Psoas muscle (tissue), 8 donors: ENCODE data around the gene HOXD4. TPM values are rescaled to one million over a fixed set of nuclear protein-coding genes. Genes with fewer than 3 reads are reported as not detected.

ENCODE experiments used
- ATAC-seq, 4 donors: fragments of 200-7000 bp; cut with Tn5 transposase; one replicate each; pipeline ENCODE4 v1.9.1; 2020; ENCODE audit warnings: moderate library complexity in 3 of 4, mild to moderate bottlenecking in 2 of 4
- DNase-seq, 2 donors: peaks; one replicate each; pipeline ENCODE4 v3.0.0-alpha.2; 2020
- H3K27ac ChIP-seq: fragments of 200-600 bp; one replicate; pipeline ENCODE4 v1.8.0; 2022
- H3K27me3 ChIP-seq, 3 donors: fragments of 200-600 bp in 1 of 3; one replicate each; pipeline versions ENCODE4 v1.6.1 to v1.8.0; 2013 to 2022; ENCODE audit warnings: low read length in 2 of 3, mild to moderate bottlenecking in 2 of 3, moderate library complexity in 1 of 3; ENCODE audit not compliant: insufficient read depth in 3 of 3
- H3K36me3 ChIP-seq, 2 donors: fragments of 200-600 bp in 1 of 2; one replicate each; pipeline versions ENCODE4 v1.6.1 to v1.8.0; 2013 to 2022; ENCODE audit warnings: low read depth in 1 of 2, mild to moderate bottlenecking in 1 of 2, moderate library complexity in 1 of 2; ENCODE audit not compliant: insufficient read depth in 1 of 2
- H3K4me1 ChIP-seq: fragments of 200-600 bp; one replicate; pipeline ENCODE4 v1.8.0; 2022
- H3K4me3 ChIP-seq: fragments of 200-600 bp; one replicate; pipeline ENCODE4 v1.8.0; 2022; ENCODE audit warnings: mild to moderate bottlenecking
- H3K9me3 ChIP-seq: fragments of 200-600 bp; one replicate; pipeline ENCODE4 v1.8.0; 2022
- WGBS, 3 donors: extraction: QIAGEN DNeasy Blood & Tissue Kit; methylation state at CpG; one replicate each; pipeline versions ENCODE4 v1.1.6 to v1.1.7; 2013; 5-methylcytosine and 5-hydroxymethylcytosine counted together
- intact Hi-C, 2 donors: fragments of 100-400 bp; cut with DNase I; formaldehyde crosslinking; loops; one replicate each; pipeline versions ENCODE4 v1.11.0 to v1.14.2; 2022
- polyA plus RNA-seq, 3 donors: library from polyadenylated mRNA; stranded (reverse); fragments of 200-250 nt; gene quantifications; one replicate each; pipeline ENCODE4 v1.2.3, GENCODE V29; 2013
- total RNA-seq, 4 donors: library from RNA; stranded (reverse); fragmentation: NEBNext Ultra II Directional in 2 of 4; extraction: Animal tissue kit (Norgen Biotek cat#: 25700) in 2 of 4; gene quantifications; one replicate each; pipeline versions ENCODE4 v1.2.1 to v1.2.4, GENCODE V29; 2021 to 2023
- TF ChIP-seq, protein P1 (sequence below): fragments of 200-600 bp; IDR thresholded peaks from one replicate; pipeline ENCODE4 v1.8.0; 2022; ENCODE audit warnings: antibody characterized with exemption
- donor health status: healthy with polysubstance abuse.
- donor health status: DM: no; HTN: no; CAD: no; lungs with moderate emphysema.
- donor health status: Bipolar disorder and iron deficiency.
- donor health status: healthy.
- donor health status: DM: yes; HTN: yes; CAD: no.
- donor health status: DM: no; HTN: no; CAD: no.
- donor health status: DM: no; HTN: no; CAD: no.
- donor health status: DM: yes; HTN: yes; CAD: no.

The HOXD4 gene
- total and polyA plus RNA-seq, 7 donors = 0.26 to 4.1 (median 1.2) TPM

DNA sequence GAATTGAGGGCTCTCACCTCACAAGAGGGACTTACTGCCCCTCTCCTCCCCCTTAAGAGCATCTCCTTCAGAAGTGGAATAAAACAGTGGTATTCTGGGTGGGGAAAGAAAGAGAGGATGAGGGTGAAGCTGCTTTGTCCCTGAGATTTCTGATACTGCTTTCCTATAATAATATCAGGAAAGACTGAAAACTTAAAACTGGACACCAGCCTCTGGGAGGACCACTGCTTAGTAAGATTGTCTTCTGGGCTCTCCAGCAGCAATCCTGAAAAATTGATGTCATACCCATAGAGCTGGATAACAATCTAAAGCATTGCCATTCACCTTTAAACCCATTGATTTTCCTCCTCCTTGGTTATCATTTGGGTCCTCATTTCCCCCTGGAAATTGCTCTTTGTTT is 4.7 kb upstream of the HOXD4 start:
- peaks cover 0 to 12% of the 10 kb centered on the region in 2 donors for H3K36me3 ChIP-seq
- TF ChIP-seq, protein P1, sequence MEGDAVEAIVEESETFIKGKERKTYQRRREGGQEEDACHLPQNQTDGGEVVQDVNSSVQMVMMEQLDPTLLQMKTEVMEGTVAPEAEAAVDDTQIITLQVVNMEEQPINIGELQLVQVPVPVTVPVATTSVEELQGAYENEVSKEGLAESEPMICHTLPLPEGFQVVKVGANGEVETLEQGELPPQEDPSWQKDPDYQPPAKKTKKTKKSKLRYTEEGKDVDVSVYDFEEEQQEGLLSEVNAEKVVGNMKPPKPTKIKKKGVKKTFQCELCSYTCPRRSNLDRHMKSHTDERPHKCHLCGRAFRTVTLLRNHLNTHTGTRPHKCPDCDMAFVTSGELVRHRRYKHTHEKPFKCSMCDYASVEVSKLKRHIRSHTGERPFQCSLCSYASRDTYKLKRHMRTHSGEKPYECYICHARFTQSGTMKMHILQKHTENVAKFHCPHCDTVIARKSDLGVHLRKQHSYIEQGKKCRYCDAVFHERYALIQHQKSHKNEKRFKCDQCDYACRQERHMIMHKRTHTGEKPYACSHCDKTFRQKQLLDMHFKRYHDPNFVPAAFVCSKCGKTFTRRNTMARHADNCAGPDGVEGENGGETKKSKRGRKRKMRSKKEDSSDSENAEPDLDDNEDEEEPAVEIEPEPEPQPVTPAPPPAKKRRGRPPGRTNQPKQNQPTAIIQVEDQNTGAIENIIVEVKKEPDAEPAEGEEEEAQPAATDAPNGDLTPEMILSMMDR = no peak
- DNase-seq (no peak), ATAC-seq (no peak)
- intact Hi-C loops = no loop called here
- no peaks in the 10 kb centered on the region for H3K27me3 ChIP-seq
- H3K4me3 ChIP-seq = no peak overlapping the region
- H3K27ac ChIP-seq = no peak overlapping the region
- H3K9me3 ChIP-seq = no peaks in the 10 kb centered on the region
- H3K4me1 ChIP-seq = peaks cover 9% of the 10 kb centered on the region

DNA sequence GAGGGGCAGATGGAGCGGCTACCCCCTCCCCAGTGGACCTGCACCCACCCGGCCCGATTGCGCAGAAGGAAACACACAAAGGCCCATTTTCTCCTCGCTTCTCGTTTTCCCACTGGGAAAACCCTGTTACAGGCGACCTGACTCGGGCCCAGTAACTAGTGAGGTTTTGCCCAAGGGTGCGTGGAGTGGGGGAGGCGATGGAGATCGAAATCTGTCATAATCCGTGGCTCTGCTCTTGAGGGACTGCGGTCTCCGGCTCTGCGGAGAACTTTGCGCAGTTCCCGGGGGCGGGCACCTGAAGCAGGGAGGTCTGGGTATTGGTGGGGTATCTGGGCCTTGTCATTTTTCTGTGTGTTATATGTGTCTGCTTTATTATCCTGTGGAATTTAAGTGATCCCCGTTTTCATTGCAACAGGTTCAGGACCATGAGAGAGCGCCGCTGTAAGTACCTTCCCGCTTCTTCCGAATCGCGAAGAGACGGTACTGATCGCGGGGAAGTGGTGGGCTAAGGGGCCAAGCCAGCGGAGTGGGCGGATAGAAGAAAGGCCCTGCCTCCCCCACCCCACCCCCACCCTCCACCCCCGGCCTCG is 4.0 kb upstream of the HOXD4 start:
- Histone ChIP-seq H3K27me3 (no peaks in the 10 kb centered on the region), H3K36me3 (peaks cover 0 to 12% of the 10 kb centered on the region in 2 donors), H3K4me1 (peaks cover 9% of the 10 kb centered on the region), H3K27ac (no peak overlapping the region), H3K4me3 (no peak overlapping the region), H3K9me3 (no peaks in the 10 kb centered on the region)
- ATAC-seq (no peak), DNase-seq (no peak)
- TF ChIP-seq, protein P1 = no peak
- intact Hi-C loops = no loop called here
- WGBS, 3 donors = 86 to 87% (median 87%) methylated on average over 31 to 32 of the region's 32 CpGs

DNA sequence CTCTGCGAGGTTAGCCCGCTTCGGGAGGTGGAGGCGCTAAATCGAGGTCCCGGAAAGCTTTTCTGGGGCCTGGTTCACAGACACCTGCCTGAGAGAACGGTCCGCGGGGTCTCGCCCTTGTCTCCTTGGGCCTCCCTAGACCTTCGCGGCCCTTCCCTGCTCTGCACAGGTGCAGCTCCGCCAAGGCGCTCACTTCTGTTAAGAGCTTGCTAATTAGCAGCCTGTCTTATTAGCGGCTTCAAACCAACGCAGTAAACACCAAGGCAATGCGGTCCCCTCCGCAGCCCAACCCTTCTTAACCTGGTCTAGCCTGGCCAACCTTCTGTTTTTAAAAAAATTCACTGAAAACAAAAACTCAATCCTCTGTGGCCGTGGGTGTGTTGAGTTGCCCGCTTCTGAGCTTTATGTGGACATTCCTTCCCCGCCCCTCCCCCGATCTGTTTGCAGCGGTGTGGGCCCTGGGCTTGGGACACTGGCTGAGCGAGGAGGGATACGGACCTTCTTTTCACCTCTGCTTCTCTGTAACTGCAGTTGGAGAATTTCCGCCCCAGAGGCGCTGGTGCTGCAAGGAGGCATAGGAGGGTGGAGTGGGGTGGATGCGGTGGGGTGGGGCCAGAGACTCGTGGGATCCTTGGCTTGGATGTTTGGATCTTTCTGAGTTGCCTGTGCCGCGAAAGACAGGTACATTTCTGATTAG is 3.4 kb upstream of the HOXD4 start:
- no peak overlapping the region for H3K27ac ChIP-seq
- intact Hi-C loops = no loop called here
- no peak for ATAC-seq
- no peaks in the 10 kb centered on the region for H3K27me3 ChIP-seq
- peaks cover 2 to 19% of the 10 kb centered on the region in 2 donors for H3K36me3 ChIP-seq
- TF ChIP-seq, protein P1 = no peak
- 83 to 86% (median 83%) methylated on average over 30 to 31 of the region's 31 CpGs for WGBS, 3 donors
- DNase-seq = peak in 1 of 2 donors; percentile 11
- no peaks in the 10 kb centered on the region for H3K9me3 ChIP-seq
- peaks cover 9% of the 10 kb centered on the region for H3K4me1 ChIP-seq
- H3K4me3 ChIP-seq = no peak overlapping the region

DNA sequence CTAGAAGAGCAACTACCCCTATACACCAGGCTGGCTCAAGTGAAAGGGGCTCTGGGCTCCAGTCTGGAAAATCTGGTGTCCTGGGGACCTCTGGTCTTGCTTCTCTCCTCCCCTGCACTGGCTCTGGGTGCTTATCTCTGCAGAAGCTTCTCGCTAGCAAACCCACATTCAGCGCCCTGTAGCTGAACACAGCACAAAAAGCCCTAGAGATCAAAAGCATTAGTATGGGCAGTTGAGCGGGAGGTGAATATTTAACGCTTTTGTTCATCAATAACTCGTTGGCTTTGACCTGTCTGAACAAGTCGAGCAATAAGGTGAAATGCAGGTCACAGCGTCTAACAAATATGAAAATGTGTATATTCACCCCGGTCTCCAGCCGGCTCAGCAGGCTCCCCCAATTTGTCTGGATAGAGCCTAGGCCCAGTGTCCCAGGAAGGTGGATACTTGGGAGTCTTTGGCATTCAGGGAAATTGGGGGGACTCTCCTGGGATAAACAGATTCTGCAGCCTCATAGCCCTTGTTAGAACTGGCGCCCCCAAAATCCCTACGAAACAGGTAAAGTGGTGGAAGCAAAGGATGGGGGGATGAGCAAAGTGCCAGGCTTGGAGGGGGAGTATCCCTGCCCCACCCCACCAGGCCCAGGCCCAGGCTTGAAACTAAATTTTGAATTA is 2.5 kb upstream of the HOXD4 start:
- H3K27ac ChIP-seq = no peak overlapping the region
- peaks cover 2 to 28% of the 10 kb centered on the region in 2 donors for H3K36me3 ChIP-seq
- intact Hi-C loops = no loop called here
- no peak overlapping the region for H3K4me3 ChIP-seq
- TF ChIP-seq, protein P1 = no peak
- WGBS, 3 donors = 87 to 94% (median 90%) methylated on average over 11 of the region's 11 CpGs
- DNase-seq (no peak), ATAC-seq (no peak)
- peaks cover 9% of the 10 kb centered on the region for H3K4me1 ChIP-seq
- H3K9me3 ChIP-seq = no peaks in the 10 kb centered on the region
- no peaks in the 10 kb centered on the region for H3K27me3 ChIP-seq
